ENCODE data around the gene CUBN.

- no peak for TF ChIP-seq ZNF274 (IDR thresholded peaks at IDR 0.05; ENCODE audit: low read depth, low read length)
- TF ChIP-seq SUZ12 (IDR thresholded peaks at IDR 0.05; ENCODE audit: extremely low read depth, insufficient read depth, insufficient read length), result no peak
- no peak for TF ChIP-seq YY1 (IDR thresholded peaks at IDR 0.05; ENCODE audit: insufficient read depth, insufficient read length)
Measured at GRCh38 chr10:17062493-17062892, 67.1 kb downstream of the CUBN start.

Measured in NT2/D1 (cell line).